Mesenteric fat pad (tissue), 1 donor: Measurements from ENCODE around the gene CCR9. TPM values are rescaled to one million over a fixed set of nuclear protein-coding genes. Genes with fewer than 3 reads are reported as not detected.

Experiments used
- DNase-seq: peaks from one replicate; pipeline ENCODE4 v3.0.0-alpha.2; 2020; ENCODE audit warnings: low spot score
- total RNA-seq: library from RNA; stranded (reverse); fragmentation: NEBNext Ultra II Directional; extraction: Animal tissue kit (Norgen Biotek cat#: 25700); gene quantifications from one replicate; pipeline ENCODE4 v1.2.1, GENCODE V29; 2021
- donor health status: DM: yes; HTN: yes; CAD: no.

Gene CCR9
- total RNA-seq, 1 donor from 2014 or later, result not detected

DNA sequence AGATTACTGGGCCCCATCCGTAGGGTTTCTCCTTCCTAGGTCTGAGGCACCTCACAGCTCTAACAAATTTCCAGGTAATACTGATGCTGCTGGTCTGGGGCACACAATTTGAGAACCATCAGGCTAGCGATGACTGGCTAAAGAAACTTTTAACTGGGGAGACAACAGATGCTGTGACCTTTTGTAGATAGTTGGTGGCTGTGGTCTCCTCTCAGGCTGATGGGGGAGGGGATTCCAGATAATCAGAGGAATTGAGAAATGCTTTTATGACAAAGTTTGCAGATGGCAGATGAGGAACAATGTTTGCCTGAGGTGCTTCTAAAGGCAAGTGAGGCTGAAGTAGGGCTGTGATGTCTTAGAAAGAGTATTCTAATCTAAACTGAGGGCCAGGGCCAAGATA lies 13.8 kb upstream of the CCR9 start:
- no peak for DNase-seq

- no peak for DNase-seq
These were observed 13.3 kb upstream of the CCR9 start for GRCh38 chr3:45873036-45873435.

- DNase-seq, result no peak
These were observed 12.7 kb upstream of the CCR9 start for GRCh38 chr3:45873638-45874037.

DNA sequence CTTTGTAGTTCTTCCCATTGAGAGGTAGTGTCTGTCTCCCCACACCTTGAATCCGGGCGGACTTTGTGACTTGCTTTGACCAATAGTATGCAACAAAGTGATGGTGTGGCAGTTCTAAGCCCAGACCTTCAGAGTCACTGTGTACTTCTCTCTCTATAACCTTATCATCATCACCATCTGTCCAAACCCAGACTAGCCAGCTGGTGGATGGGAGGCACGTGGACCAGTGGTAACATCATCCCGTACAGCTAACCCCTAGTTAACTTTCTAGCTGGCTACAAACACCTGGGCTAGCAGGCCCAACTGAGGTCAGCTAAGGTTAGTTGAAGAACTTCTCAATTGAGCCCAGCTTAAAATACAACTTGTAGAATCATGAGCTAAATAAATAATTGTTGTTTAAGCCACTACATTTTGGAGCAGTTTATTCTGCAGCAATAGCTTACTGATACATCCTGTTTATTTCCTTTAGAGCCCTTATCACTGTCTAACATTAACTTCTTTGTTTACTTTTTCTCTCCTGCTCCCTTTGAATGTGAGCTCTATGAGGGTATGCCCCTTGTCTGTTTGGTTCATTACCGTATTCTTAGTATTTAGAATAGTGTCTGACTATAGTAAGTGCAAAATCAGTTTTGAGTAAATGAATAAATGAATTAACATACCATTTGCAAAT lies 11.5 kb upstream of the CCR9 start:
- DNase-seq, result no peak

DNA sequence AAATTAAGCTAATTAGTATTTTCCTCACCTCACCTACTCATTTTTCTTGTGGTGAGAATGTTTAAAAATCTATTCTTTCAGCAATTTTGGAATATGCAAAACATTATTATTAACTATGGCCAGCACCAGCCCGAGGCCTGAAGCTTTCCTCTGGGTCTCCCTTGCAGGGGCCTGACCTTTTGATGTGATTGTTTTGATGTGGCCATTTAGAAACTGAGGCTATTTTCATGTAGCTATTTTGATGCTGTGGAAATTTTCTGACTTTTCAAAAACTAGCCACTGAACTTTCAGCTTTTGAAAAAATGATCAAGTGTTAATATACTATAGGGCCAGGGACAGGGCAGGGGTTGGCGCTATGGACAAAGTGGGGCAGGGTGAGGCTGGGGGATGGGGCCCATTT lies 8.2 kb upstream of the CCR9 start:
- DNase-seq, result no peak

DNA sequence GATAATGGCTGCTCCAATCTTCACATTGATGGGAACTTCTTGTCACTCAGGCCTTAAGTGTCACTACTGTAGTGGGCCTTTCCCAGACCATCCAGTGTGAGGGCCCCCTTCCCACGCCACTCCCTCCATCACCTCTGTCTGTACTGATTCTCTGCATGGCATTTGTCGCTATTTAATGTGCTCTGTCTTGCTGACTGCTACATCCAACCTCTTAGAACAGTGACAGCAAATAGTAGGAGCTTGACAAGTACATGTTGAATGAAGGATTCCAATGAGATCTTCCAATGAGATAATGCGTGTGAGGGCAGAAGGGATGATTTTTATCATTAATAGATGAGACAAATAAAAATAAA lies 5.6 kb upstream of the CCR9 start:
- no peak for DNase-seq

DNA sequence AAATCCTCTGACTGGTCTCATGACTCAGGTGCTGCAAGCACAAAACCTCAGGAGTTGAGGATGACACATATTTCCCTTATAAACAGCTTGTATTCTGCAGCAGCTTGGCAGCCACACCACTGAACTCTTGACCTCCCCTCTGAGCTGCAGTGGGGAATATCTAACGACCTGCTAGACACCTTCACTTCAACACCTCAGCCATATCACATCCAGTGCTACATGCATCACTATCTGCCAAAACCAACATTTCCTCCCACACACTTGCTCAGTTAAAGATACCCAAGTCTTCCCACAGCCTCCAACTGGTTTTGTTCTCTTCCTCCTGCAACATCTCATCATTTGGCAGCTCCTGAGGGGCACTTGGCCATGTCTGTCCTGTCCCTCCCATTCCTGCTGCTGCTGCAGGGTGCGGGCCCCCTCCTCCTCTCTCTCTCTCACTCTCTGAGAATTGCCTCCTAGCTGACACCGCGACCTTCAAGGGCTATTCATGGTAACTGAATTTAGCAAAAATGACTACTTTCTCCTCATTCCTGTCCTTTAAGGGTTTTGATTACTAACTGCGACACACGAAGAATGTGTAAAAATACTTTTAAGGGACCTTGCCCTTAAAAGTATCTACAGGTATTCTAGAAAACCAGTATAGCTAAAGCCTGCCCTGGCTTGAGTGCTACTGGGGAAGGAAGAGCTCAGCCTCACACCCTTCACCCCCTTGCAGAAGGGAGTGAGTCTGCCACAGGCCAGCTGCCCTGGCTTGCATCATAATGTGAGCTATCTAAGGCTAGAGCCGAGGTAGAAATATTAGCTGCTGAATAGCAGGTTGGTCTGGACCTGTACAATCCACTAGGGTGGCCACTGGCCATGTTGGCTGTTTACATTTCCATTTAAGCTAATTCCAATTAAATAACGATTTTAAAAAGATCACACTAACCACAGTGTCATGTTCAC lies 5.0 kb upstream of the CCR9 start:
- DNase-seq, result no peak

GRCh38 chr3:45884368-45885201 lies 1.8 kb upstream of the CCR9 start:
- no peak for DNase-seq

DNA sequence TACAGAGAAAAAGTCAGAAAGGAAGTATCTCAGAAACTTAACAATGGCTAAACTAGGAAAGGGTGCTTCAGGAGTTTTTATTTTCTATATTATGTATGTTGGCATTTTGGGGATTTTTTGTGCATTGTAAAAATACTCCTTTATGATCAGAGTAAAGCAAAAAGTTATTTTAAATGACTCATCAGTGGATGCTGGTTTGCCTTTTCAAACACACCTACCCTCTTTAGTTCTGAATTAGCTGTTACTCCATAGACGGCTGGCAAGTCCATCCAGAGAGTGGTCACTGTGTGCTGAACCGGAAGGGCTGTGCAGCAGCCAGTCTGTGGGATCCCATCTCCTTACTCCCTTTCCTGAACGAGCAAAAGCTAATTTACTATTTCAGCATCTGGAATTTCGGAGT lies 942 bp downstream of the CCR9 start:
- DNase-seq, result no peak

GRCh38 chr3:45887759-45888511 lies 1.6 kb downstream of the CCR9 start:
- DNase-seq, result no peak

DNA sequence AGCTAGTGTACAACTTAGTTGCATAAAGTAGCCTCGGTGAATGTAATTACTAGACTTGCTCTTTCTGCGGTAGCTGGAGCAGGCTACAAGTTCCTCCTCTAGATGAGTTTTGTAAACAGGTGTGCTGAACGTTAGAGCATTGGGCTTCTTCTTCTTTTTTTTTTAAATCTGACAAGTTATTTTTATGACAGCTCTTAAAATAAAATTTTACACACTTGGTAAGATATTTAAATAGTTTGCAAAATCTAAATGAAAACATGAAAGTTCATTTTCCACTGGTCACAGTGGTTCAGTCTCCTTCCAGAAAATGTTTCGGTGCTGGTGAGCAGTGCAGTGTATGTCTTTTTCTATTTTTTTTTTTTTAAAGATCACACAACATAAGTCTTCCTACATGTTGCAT lies 3.0 kb downstream of the CCR9 start:
- no peak for DNase-seq

GRCh38 chr3:45890405-45890804 lies 4.1 kb downstream of the CCR9 start:
- DNase-seq, result no peak

- no peak for DNase-seq
These were observed 5.8 kb downstream of the CCR9 start for GRCh38 chr3:45892161-45892560.

- DNase-seq, result no peak
These were observed 7.7 kb downstream of the CCR9 start for GRCh38 chr3:45894015-45894414.

GRCh38 chr3:45895686-45896468 lies 9.5 kb downstream of the CCR9 start:
- DNase-seq, result no peak

DNA sequence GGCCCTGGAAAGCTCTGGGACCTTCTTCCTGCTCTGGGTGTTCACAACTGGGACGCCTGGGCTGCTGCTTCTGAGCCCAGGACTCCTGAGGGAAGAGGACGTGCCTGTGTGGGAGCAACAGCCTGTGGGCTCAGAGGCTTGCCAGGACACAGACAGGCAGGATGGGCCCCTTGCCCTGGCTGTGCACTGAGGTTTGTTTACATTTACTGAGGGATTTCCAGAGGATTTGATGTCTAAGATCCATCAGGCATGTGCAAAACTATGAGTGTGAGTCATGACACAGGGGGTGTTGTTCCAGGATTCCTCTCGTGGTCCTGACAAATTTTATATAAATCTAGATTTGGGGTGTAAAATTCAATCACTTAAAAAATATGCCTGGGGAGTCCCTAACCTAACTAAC lies 10.6 kb downstream of the CCR9 start:
- DNase-seq, result no peak

- no peak for DNase-seq
These were observed 18.6 kb downstream of the CCR9 start for GRCh38 chr3:45904931-45905330.

DNA sequence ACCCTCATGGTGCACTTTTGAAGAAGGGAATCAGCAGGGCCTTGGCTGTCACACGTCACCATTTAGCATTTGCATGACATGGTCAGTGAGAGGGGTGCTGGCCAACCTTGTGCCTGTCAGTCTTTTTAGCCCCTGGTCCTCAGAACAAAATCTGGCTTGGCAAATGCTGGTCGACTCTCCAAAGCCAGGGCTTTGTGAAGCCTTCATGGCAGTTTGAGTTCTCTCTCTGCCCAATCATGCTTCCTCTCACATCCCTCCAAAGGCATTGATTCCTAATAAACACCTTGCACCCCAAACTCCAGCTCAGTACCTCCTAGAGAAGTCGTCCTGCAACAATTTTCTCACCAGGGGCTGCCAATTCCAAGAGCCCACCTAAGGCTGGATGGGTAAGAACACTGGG lies 19.4 kb downstream of the CCR9 start:
- DNase-seq, result no peak

DNA sequence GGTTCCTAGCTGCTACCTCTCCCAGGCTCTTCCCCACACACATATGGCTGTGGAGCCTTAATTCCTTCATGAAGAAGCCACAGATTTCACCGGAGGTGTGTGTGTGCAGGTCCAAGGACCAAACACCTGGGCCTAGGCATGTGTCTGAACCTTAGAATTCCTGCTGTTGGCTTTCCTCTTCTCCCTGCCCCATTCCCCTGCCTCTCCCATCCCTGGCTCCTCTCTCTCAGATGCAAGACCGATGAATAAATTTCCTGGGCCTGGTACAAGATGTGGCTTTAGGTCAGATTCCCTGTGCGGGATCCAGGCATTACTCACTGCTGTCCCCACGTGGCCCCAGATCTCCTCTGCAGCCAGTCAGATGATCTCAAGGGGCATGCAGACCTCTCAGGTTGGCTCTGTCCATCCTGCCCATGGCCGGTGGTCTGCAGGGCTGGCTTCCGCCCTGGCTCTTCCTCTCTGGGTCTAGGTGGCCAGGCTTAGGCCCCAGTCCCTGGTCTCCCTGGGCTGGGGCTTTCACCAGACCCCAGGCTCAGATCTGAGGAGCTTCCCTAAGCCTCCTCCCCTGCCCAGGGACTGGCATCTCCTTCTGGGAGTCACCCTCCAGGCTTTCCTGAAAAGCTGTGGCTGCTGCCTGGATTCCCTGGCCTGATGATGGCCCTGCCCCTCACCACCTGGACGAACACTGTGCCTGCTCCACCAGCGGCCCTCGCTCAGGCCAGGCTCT lies 20.5 kb downstream of the CCR9 start:
- DNase-seq, result no peak
